Hematopoietic multipotent progenitor cell treated with erythropoietin and hydrocortisone succinate and interleukin-3 and kit ligand, for 15 days (in vitro differentiated cells): ENCODE results near the gene MYMK.

ENCODE experiments used
- DNase-seq: peaks from one replicate; pipeline ENCODE4 v3.0.0-alpha.2; 2015; ENCODE audit warnings: low spot score

The MYMK gene

DNA sequence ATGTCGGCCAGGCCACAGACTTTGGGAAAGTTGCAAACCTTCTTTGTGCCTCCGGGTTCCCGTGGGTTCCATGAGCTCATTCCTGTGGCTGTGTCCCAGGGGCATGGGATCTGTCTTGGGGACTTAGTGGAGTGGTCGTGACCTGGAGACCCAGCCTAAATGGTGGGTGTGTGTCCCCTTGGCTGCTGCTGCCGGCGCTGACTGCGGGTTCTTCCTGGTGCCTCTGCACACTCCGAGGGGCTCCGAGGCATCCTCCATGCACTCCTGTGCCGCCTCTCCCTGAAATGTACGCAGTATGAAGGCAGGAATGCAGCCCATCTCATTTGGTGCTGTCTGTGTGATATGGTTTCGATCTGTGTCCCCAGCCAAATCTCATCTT is 24.9 kb downstream of the MYMK start:
- no peak for DNase-seq

DNA sequence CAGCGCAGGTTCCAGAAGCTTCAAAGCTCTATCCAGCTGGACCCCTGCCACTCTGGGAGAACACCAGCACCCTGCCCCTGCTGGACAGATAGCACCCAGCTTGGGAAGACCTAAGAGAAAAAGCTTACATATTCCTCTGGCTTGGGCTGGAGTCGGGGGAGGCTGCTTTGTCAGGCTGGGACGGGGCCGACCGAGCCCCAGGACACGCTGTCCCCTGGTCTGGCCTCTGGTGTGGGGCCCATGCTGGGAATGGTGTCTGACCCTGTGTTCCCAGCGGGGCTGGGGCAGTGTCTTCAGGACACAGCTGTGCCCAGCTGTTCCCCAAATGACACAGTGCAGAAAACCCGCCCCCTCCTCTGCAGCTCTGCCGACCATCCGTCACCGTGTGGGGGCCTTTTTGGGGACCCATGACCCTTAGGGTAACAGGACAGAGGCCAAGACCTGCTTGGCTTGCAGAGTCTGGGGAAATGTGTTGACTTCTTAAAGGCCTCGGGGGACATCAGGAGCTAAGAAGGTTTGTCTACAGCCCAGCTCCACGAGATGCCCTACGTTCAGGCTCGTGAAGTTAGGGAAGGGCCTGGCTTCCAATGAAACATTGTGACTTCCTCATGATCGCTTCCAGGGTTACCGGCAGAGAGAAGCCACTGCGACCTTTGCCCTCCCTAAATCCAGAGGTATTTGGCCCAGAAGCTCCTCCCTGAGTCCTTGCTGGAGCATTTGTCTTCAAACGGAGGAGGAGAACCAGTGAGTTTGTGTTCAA is 25.4 kb downstream of the MYMK start:
- no peak for DNase-seq

DNA sequence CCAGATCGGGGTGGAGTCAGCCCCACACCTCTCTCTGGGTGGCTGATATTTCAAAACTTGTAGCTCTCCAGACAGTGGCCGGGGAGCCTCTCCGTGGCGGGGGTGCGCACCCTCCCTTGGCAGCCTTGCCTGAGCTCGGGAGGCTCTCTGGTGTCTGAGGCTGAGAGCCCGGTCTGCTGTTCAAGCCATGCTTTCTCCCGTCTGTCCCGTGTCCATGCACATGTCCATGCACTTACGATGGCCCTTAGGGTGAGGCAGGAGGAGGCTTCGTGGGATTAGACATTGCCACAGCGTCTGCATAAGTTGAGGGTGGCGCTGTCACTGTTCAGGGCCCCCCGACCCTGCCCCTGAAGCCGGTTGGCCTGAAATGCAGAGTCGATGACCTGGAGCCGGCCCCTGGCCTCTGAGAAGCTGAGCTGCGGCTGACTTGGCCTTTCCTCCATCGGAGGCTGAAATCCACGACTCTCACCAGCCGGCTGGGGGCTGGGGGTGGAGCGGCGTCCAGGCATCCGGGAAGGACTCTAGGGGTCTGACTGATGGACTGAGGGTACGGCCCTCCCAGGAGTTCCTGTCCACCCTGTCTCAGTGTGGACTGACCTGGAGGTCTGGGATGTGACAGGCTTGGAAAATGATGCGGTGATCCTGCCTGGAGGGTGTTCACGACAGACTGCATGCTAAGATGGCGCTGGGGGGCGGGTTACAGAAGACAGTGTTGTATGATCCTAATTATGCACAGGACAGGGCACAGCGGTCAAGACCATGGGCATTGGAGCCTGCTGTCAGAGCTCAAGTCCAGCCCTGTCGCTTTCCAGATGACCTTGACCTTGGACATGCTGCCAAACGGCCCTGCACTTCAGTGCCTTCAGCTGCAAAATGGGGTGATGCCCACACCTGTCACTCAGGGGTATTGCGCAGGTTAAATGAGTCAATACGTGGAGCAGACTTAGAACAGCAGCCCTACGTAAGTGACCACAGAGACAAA is 27.6 kb downstream of the MYMK start:
- no peak for DNase-seq

DNA sequence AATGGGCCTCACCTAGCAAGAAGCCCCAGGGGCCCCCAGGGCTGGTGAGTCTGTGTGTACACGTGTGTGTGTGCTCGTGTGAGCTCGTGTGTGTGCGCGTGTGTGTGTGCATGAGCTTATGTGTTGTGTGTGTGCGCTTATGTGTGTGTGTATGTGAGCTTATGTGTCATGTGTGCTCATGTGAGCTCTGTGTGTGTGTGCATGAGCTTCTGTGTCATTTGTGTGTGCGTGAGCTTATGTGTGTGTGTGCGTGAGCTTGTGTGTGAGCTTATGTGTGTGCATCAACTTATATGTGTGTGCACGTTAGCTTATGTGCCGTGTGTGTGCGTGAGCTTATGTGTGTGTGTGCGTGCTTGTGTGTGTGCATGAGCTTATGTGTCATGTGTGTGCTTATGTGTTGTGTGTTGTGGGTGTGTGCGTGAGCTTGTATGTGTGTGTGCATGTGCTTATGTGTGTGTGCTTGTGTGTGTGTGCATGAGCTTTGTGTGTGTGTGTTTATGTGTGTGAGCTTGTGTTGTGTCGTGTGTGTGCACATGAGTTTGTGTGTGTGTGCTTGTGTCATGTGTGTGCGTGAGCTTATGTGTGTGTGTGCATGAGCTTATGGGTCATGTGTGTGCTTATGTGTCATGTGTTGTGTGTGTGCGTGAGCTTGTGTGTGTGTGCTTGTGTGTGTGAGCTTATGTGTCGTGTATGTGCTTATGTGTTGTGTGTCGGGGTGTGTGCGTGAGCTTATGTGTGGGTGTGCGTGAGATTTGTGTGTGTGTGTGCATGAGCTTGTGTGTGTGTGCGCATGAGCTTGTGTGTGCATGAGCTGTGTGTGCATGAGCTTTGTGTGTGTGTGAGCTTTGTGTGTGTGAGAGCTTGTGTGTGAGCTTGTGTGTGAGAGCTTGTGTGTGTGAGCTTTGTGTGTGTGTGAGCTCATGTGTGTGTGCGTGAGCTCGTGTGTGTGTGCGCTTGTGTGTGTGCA is 29.1 kb downstream of the MYMK start:
- DNase-seq = no peak

DNA sequence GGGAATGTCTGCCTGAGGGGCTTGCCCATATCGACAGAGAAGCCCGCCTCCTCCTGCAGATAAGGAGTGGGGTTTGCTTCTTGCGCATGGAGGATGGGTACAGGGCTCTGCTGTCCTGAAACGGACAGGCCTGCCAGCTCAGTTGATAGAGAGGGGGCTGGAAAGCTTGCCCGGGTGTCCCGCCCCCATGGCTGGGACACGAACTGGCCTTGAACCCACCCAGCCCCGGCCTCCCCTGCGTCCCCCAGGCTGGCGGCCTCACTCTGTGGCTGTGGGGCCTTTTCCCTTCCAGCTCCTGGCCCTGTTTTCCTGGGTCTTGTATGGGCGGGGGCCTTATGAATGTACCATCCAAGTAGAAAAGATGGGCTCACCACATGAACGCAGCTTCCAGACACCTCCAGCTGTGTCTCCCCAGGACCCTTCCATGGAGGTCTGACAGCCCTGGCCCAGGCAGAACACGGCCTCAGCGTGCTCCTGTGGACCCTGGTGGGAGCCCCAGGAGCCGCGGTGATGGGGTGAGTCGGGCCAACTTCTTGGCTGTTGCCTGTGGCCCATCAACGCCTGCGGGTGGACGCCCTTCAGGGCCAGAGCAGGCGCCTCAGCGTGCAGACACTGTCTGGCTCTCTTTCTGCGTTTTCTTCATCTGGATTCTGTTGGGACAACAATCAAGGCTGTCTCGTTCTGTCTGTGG is 30.0 kb downstream of the MYMK start:
- no peak for DNase-seq

DNA sequence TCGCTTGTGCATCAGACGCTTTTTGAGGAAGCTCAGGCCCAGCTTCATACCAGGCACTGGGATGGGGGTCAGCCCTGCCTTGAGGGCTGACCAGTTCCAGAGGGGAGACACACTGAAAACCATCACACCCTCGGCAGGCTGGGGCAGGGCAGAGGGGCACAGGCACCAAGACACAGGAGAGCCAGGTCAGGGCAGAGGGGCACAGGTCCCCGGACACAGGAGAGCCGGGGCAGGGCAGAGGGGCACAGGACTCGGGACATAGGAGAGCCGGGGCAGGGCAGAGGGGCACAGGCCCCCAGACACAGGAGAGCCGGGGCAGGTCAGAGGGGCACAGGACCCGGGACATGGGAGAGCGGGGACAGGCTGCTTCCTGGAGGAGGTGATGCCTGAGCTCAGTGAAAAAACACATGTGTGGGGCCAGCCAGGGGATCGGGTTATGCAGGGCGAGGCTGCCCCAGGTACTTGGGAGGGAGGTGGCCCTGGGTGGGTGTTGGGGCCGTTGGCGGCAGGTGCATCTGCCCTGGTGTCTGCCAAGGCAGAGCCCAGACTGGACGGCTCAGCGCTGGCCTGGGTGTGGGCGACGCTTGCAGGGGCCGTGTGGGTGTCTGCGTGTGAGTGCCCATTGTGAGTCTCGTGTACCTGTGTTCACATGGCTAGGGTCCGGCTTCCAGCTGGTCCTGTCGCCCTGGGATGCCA is 30.8 kb downstream of the MYMK start:
- DNase-seq = no peak

DNA sequence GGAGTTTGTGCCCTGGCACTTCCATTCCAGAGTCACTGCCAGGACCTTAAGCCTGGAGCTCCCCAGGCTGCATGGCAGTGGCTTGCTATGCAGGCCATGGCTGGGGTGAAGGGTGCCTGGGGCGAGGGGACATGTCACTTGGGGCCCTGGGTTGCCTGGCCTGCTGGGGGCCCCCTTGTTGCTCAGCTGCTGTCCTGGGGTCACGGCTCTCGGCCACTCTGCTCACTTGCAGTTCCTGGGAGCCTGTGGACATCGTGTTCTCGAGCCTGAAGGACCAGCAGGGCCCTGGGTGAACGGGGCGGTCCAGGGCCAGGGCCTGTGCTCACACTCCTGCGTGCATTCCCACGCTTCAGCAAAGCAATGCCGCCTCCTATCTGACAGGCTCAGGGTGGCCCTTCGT is 31.3 kb downstream of the MYMK start:
- no peak for DNase-seq

DNA sequence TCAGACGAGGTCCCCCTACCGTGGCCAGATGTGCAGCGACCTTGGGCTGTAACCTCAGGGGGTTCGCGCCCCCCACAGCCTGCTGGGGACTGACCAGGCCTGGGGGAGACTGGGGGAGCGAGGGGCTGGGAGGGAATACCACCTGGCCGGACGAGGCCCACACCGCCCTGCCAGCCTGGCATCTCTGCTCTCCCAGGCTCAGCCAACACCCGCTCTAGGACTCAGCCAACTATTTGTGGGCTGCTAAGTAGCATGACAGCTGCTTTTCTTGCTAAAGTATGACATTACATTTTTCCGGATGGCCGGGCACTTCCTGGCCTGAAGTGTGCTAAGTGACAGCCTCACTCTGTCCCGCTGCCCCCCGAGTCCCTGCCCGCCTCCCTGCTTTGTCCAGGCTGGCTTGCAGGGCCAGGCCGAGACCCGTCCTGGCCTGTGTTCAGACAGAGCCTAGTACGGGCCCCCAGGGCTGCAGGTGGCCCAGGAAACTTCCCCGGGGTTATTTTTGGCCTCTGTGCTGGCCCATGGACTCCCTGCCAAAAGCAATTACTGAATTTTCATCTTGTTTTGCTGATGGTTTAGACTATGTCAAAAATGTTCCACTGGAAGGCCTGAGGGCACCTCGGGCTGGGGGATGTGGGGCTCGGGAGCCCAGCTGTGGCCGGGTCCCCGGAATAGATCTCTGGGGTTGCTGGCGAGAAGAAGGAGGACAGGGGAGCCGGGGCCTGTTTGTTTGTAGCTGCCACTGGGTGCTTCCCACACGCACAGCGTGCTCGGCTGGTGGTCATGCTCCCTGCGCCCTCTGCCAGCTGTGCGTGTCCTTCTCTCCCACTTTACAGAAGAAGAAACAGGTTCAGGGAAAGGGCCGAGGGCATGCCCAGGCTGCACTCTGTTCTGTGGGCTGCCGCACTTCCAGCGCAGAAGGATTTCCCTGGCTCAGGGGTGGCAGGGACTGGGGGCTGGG is 32.4 kb downstream of the MYMK start:
- no peak for DNase-seq

DNA sequence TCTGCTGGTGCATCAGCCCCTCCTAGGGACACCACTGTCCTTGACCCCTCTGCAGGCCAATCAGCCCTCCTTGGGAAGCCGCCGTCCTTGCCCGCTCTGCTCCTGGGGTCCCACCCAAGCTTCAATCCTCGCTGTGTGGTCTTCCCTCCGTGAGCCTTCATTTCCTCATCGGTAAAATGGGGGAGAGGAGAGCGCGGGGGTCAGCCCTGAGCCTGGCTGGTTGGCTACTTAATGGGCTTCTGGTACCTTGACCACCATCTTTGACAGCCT is 33.2 kb downstream of the MYMK start:
- DNase-seq = no peak

DNA sequence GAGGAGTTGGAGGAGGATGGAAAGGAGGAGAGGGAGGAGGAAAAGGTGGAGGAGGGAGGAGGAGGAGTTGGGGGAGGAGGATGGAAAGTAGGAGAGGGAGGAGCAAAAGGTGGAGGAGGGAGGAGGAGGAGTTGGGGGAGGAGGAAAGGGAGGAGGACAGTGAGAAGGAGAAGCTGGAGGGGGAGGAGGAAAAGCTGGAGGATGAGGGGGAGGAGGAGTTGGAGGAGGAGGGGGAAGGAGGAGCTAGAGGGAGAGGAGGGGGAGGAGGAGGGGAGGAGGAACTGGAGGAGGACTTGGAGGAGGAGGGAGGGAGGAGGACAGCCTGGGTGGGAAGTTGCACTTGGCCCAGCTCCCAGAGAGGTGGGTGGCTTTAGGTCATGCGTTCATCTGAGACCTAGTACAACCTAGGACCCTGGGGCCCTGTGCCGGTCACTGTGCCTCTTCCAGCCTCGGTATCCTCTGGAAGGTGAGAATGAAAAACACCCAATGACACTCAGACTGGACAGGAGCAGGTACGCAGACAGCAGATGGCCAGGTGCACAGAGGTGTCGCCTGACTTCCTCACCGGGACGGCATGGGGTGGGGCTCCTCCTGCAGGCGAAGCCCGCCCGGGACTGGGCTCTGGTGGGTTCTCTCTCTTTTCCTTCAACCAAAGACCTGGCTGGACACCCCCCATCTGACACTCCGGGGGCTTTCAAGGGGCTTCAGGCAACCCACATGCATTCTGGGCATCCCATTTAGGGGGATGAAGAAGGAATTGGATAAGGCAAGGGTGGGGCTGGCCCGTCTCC is 33.7 kb downstream of the MYMK start:
- DNase-seq = no peak

DNA sequence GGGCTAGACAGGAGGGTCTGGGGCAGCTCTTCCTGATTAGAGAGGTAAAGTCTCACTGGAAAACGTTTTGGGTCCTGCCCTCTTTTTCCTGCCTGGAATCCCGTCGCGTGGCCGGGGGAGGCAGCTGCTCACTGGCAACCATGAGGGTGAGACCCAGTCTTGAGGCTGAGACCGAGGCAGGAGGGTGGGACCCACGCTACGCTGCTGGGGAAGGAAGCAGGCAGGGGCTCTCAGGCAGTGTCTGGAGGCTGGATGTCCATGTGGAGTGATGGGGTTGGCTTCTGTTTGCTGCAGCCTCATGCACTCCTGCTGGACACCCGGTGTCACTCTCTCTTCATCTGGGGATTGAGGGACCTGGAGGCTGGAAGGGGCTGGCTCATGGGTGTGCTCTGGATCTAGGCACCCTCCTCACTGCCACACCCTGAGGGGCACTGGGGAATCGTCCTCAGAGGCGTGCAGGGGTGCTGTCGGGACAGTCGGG is 34.5 kb downstream of the MYMK start:
- DNase-seq = no peak

DNA sequence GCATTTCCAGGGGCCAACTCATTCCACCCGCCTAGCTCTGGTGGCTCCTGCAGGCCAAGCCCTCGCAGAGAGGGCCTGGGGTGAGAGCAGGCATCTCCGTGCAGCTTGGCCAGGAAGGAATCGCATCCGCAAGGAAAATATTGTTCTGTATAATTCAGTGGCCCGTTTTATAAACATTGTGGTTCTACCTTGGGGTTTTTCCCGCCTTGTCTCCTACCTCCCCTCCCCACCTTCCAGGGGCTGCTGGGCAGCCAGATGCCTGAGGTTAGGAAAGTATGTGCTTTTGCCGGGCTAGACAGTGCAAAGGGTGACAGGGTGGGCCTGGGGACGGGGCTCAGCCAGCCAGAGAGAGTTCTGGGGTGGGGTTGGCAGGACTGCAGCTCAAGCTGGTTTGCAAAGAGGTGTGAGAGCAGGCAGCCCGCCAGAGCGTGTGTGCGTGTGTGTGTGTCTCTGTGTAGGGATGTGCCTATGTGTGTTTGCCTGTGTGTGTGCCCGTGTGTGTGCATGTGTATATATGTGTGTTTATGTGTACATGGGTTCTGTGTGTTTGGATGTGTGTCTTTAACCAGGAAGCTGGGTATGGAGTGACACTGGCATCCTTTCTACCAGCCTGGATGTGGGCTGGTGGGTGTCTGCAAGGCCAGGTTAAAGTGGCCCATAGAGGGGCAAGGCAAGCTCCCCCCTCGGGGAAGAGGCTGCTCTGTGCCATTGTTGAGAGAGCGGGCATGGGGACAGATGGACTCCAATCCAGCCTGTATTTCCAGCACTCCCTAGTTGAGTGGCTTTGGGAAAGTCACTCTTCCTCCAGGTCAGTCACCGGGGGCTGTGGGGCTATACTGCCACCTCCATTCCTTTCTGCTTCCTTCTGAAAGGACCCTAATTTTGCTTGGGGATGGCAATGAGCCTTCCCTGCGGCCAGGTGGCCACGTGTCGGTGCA is 35.2 kb downstream of the MYMK start:
- DNase-seq = no peak

DNA sequence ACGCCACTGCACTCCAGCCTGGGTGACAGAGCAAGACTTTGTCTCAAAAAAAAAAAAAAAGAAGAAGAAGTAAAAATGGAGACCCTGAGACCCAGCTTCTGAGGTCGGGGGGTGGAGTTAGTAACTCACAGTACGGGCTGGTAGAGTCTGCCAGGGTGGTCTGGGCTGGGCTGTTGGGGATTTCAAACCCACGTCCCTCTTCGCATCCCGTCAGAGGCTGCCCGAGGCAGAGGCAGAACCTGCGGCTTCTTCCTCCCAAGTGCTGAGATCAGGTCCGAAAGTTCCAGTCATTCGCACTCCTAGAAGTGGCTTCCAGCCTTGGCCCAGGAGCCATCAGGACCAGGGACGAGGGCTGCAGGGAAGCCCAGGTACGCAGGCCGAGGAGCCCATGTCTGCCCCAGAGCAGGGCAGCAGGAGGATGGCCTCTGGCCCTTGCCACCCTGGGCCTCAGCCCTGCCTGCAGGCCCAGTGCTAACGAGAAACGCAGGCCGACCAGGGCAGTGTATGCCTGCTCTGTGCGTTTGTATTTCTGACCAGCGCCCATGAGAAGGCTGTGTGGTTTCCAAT is 36.0 kb downstream of the MYMK start:
- DNase-seq = no peak

DNA sequence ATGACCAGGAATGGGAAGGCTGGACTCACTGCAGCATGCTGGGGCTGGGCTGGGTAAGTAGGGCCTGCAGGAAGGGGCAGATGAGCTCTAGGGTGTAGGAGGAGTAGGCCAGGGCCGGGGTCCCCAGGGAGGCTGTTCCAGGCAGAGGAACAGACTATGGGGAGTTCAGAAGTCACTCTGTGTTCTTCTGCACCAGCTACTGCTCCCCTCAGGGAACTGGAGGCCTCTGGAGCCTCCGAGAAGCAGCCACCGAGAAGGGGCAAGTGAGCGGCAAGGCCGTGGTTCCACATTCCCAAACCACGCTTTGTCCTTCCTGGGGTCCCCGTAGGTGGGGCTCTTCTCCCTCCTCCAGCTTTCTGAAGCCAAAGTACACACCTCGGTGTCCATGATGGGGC is 37.4 kb downstream of the MYMK start:
- DNase-seq = no peak

DNA sequence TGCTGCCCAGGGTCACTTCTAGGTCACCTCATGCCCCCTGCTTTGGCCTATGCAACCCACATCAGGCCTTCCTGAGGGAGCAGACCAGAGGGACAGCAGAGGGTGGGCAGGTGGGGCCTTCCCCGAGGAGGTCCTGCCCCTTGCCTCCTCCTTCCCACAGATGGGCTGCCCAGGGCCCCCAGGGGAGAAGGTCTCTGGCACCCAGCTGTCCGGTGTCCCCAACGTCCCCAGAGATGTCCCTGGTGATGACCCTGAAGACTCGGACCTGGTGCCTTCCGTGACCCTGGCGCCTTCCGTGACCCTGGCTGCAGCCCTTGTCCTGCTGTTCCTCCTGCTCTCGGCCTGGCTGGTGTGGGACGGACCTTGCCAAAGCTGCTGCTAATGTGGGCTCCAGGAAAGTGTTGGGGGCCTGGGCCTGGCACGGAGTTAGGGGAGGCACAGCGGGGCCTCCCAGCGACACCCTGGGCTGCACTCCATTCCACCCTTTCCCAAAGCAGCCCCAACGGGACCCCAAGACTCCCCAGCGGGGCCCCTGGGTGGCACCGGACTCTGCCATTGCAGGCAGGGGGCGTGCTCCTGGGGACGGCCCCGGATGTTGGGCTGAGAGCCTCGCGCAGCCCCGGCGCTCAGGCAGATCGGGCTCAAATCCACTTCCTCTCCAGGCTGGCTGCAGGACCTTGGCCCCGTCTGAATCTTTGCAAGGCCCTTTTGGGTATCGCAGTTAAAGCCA is 39.1 kb downstream of the MYMK start:
- no peak for DNase-seq

DNA sequence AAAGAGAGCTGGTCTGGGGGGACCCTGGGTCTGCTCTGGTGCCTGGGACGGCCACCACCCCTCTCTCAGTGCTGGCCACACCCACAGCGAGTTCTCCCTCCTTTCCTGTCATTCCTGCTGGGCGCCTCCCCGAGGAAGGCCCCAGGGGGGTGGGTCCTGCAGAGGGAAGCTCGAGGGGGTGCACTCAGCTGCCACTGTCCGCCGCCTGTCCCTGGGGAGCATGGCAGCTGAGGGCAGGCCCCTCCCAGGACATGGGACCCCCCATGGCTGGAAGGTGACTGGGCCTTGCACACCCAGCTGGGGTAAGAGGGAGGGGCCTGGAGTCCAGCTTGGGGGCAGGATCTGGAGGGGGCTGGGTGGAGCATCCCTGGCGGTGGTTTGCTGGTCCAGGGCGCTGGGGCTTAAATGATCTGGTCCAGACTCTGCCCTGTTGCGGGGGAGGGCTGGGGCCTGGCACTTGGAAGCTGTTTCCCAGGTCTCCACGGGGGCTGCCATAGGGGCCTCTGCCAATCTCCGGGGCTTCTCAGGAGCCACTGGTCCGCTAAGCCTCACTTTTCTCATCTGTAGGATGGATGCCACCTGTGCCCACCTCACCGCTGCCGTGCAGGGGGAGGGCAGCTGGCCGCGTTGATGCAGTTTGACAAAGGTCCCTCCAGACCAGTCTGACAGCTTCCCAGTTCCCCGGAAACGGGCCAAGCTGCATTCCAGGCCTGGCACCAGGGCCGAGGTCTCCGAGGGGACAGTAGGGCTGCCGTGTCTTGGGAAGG is 39.9 kb downstream of the MYMK start:
- DNase-seq = no peak
